CD8-positive, alpha-beta memory T cell (primary cell): ENCODE results near the gene LRRC14B. TPM values are rescaled to one million over a fixed set of nuclear protein-coding genes. Genes with fewer than 3 reads are reported as not detected.
A peak's percentile ranks its signal among the peaks of the same experiment; 100 is the strongest.
"Not testable (repeated sequence)": the region's sequence is repeated elsewhere in the genome, so short reads cannot be mapped to it uniquely, and the experiment has no call there.

Source experiments
- CTCF ChIA-PET: fragments of 350-600 bp; sonication (Branson Sonifier 250); formaldehyde crosslinking; loops from one replicate; lab custom pipeline; 2021; ENCODE audit warnings: antibody characterized with exemption; lab: Charles Lee
- POLR2A ChIA-PET: fragments of 350-600 bp; sonication (Branson Sonifier 250); formaldehyde crosslinking; loops from one replicate; lab custom pipeline; 2021; ENCODE audit warnings: antibody characterized with exemption; lab: Charles Lee
- DNase-seq, 5 donors: peaks; one replicate each; pipeline versions ENCODE4 v3.0.0 to v3.0.0-alpha.2; 2020 to 2022; ENCODE audit warnings: mixed read lengths in 1 of 5
- H3K27ac ChIP-seq: one replicate; pipeline ENCODE4 v1.7.0; 2013; ENCODE audit warnings: low read depth, mild to moderate bottlenecking, low read length, moderate library complexity
- H3K27me3 ChIP-seq: 2 replicates; pipeline ENCODE4 v1.7.0; 2013; ENCODE audit warnings: low read length, mild to moderate bottlenecking; ENCODE audit not compliant: insufficient read depth, poor library complexity, severe bottlenecking
- H3K36me3 ChIP-seq: 2 replicates; pipeline ENCODE4 v1.7.0; 2013; ENCODE audit warnings: mild to moderate bottlenecking, low read length, moderate library complexity; ENCODE audit not compliant: insufficient read depth
- H3K4me1 ChIP-seq: 2 replicates; pipeline ENCODE4 v1.7.0; 2013; ENCODE audit warnings: mild to moderate bottlenecking, low read length, moderate library complexity; ENCODE audit not compliant: insufficient read depth
- H3K4me3 ChIP-seq: 2 replicates; pipeline ENCODE4 v1.7.0; 2013; ENCODE audit warnings: mild to moderate bottlenecking, low read length
- H3K9me3 ChIP-seq: 2 replicates; pipeline ENCODE4 v1.7.0; 2013; ENCODE audit warnings: mild to moderate bottlenecking, low read length
- H3K27ac Mint-ChIP-seq, 8 donors: one replicate each; pipeline ENCODE4 v1.8.0; 2020 to 2021; ENCODE audit warnings: mixed read lengths in 8 of 8, mild to moderate bottlenecking in 6 of 8, inconsistent platforms in 3 of 8, moderate library complexity in 3 of 8
- H3K27me3 Mint-ChIP-seq, 2 donors: one replicate each; pipeline ENCODE4 v1.8.0; 2020 to 2021; ENCODE audit warnings: mixed read lengths in 2 of 2, mild to moderate bottlenecking in 1 of 2, moderate library complexity in 1 of 2
- H3K36me3 Mint-ChIP-seq, 3 donors: one replicate each; pipeline ENCODE4 v1.8.0; 2020 to 2021; ENCODE audit warnings: mixed read lengths in 3 of 3, inconsistent platforms in 1 of 3, mild to moderate bottlenecking in 1 of 3
- H3K4me1 Mint-ChIP-seq, 3 donors: one replicate each; pipeline ENCODE4 v1.8.0; 2020 to 2021; ENCODE audit warnings: mixed read lengths in 3 of 3, inconsistent platforms in 1 of 3, mild to moderate bottlenecking in 1 of 3
- H3K4me3 Mint-ChIP-seq, 7 donors: one replicate each; pipeline ENCODE4 v1.8.0; 2020 to 2021; ENCODE audit warnings: mixed read lengths in 7 of 7, mild to moderate bottlenecking in 6 of 7, moderate library complexity in 4 of 7, inconsistent platforms in 2 of 7
- H3K9me3 Mint-ChIP-seq, 5 donors: one replicate each; pipeline ENCODE4 v1.8.0; 2020 to 2022; ENCODE audit warnings: mixed read lengths in 5 of 5, mild to moderate bottlenecking in 3 of 5, moderate library complexity in 2 of 5, inconsistent platforms in 1 of 5
- polyA plus RNA-seq: library from polyadenylated mRNA; unstranded; fragments of 300-500 nt; fragmentation: Illumina TruSeq; gene quantifications from one replicate; pipeline ENCODE4 v1.2.3, GENCODE V29; 2021
- total RNA-seq, 2 experiments: library from RNA; stranded (reverse); gene quantifications; one replicate each; pipeline ENCODE4 v1.2.3, GENCODE V29; 2021

Gene LRRC14B
- total and polyA plus RNA-seq, 3 experiments from 2014 or later = not detected

DNA sequence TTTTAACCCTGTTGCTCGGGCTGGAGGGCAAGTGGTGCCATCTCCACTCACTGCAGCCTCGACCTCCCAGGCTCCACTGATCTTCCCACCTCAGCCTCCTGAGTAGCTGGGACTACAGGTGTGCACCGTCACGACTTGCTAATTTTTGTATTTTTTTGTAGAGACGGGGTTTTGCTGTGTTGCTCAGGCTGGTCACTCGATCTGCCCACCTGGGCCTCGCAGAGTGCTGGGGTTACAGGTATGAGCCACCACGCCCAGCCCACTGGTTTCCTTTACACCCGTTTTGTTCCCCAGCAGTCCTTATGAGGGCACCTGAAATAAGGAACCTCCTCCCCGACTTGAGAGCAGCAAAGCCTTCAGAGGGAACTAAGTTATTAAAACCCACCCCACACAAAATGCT is 24.8 kb downstream of the LRRC14B start:
- H3K4me3 ChIP-seq, DNase-seq, H3K27me3 Mint-ChIP-seq, CTCF ChIA-PET, H3K27me3 ChIP-seq, H3K36me3 ChIP-seq, H3K9me3 Mint-ChIP-seq, H3K27ac ChIP-seq, H3K4me1 ChIP-seq, H3K9me3 ChIP-seq, POLR2A ChIA-PET: not testable (repeated sequence)
- Mint-ChIP-seq H3K4me1 (peaks cover 34 to 49% (median 47%) of the 10 kb centered on the region in 3 donors), H3K36me3 (peaks cover 0 to 37% (median 0%) of the 10 kb centered on the region in 3 donors), H3K4me3 (peak overlapping the region in 3 of 7 donors; percentile 25 to 82 (median 77)), H3K27ac (peak overlapping the region in 2 of 8 donors; percentile 36 to 66)

DNA sequence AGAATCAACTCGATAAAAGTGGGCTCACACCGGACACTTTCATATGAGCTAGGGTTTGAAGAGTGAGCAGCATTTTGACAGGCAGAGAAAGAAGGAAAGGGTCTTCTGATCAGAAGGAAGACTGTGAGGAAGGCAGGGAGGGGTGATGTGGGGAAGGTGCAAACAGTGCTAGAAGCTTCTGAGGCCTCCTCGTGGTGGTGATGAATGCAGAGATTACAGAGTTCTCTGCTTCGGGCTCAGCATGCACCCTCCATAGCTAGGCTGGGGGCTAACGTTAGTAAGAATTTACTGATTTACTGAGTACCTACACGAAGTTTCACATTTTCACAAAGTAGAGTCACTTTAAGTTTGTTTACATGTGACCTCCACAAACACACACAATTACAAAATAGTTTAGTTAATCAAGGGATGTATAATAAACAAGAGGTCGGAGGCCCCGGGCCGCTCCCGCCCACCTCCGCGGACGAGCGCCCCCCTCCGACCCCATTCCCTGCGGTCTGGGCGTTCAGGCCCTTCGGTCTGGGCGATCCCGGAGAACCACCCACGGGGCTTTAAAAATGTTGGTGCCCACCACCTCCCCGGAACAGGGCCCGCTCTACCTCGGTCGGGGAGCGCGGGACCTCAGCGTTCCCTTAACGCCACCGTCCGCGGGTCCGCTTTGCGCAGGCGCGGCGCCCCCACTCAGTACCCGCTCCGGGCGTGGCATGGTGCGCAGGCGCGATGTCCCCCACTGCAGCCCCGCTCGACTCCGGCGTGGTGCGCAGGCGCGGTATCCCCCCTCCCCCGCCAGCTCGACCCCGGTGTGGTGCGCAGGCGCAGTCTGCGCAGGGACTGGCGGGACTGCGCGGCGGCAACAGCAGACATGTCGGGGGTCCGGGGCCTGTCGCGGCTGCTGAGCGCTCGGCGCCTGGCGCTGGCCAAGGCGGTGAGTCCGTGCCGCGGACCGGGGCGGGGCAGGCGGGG is 26.5 kb downstream of the LRRC14B start, which contains the start of the genes CCDC127 and SDHA:
Gene CCDC127 (minus strand): TSS at position 660 of the 963 bp plus-strand sequence. CDS start 1,304 bp downstream, outside the sequence.
Gene SDHA (plus strand): TSS at position 827 of the 963 bp plus-strand sequence. CDS start 36 bp downstream, at position 863.
- not testable (repeated sequence) for H3K27me3 ChIP-seq, H3K27me3 Mint-ChIP-seq, H3K36me3 ChIP-seq, H3K9me3 Mint-ChIP-seq, H3K9me3 ChIP-seq
- Mint-ChIP-seq H3K4me3 (peak within 1 kb of the TSS; percentile 94 to 98 (median 97)), H3K4me1 (peaks cover 46 to 63% (median 62%) of the 10 kb centered on the region in 3 donors), H3K27ac (peak within 1 kb of the TSS; percentile 94 to 100 (median 96)), H3K36me3 (peaks cover 0 to 41% (median 0%) of the 10 kb centered on the region in 3 donors)
- Histone ChIP-seq H3K4me1 (peaks cover 17% of the 10 kb centered on the region), H3K27ac (peak within 1 kb of the TSS; percentile 73), H3K4me3 (peak within 1 kb of the TSS; percentile 79)
- POLR2A ChIA-PET = interaction anchor here (0.6 to 3.1 kb wide), 4 partner anchors 29 to 119 kb away, joined by 4 to 28 read pairs (median 6); partner anchors contain the start of gene PDCD6
- CTCF ChIA-PET = interaction anchor here (0.6 to 1.5 kb wide), 3 partner anchors 29 to 229 kb away, joined by 3 to 10 read pairs (median 3); no protein-coding TSS in a partner anchor
- peak; percentile 98 to 99 (median 99) for DNase-seq

DNA sequence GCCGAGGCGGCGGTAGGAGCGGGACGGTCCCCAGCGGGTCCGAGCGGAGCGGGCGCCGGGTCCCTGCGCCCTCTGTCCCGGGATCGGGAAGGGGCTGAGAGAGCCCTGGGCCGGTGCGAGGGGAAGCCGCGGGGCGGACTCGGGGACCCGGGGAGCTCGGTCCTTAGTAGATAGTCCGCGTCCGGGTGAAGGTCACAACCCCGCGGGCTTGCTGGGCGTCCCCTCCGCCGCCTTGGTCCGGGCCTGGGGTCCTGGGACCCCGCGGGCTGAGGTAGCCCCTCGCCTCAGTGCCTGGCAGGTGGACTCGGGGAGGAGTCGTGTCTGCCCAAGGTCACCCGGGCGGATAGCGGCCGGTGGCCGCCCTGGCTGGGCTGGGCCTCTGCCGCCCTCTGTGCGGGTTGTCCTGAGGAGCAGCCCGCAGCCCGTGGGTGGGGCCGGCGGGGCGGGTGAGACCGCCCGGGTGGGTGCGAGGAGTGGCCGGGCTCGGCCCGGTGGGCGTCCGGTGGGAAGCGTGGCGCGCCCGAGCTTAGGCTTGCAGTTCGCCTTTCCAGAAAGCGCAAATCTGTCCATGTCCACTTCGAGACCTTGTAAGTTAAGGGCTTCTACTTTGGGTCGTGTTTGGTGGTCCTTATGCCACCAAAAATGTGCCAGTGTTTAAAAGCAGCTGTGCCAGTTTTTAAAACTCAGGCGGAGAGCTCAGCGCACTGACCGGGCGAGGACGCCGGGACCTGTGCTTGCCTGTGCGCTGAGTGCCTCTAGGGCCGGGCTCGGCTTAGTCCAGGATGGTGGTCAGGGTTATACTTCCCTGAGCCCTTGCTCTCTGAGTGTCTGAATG is 27.4 kb downstream of the LRRC14B start:
- peaks cover 52 to 69% (median 68%) of the 10 kb centered on the region in 3 donors for H3K4me1 Mint-ChIP-seq
- peaks cover 0 to 44% (median 0%) of the 10 kb centered on the region in 3 donors for H3K36me3 Mint-ChIP-seq
- Histone ChIP-seq H3K4me1 (peaks cover 17% of the 10 kb centered on the region), H3K9me3 (no peaks in the 10 kb centered on the region), H3K27ac (peak overlapping the region; percentile 73), H3K36me3 (no peaks in the 10 kb centered on the region), H3K4me3 (peak overlapping the region; percentile 79), H3K27me3 (no peaks in the 10 kb centered on the region)
- H3K27ac Mint-ChIP-seq = peak overlapping the region; percentile 94 to 100 (median 96)
- peaks cover 0 to 1% of the 10 kb centered on the region in 2 donors for H3K27me3 Mint-ChIP-seq
- peaks cover 0 to 2% (median 0%) of the 10 kb centered on the region in 5 donors for H3K9me3 Mint-ChIP-seq
- peak in 3 of 5 donors; percentile 8 to 15 (median 15) for DNase-seq
- H3K4me3 Mint-ChIP-seq = peak overlapping the region; percentile 94 to 98 (median 97)
- ChIA-PET POLR2A (interaction anchor here (1.2 to 3.1 kb wide), 3 partner anchors 27 to 53 kb away, joined by 4 to 28 read pairs (median 5); partner anchors contain the start of genes LRRC14B and PDCD6), CTCF (interaction anchor here (0.6 to 1.6 kb wide), 4 partner anchors 14 to 228 kb away, joined by 3 to 10 read pairs (median 4); no protein-coding TSS in a partner anchor)

DNA sequence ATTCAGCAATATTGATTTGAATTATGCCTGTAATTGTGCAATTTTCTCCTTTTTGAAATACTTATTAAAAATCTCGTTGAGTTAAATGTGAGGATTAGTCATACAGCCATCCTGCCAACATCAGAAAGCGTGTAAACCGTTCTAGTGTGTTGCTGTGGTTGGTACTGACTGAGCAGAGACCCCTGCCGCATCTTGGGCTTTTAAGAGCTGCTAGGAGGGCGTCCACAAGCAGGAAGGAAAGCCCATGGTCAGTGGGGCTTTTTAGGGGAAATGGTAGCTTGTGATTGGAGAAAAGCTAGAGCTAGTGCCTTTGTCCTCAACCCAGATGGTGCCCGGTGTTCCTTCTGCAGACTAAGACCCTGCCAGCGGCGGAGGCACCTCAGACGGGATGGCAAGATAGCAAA is 28.2 kb downstream of the LRRC14B start:
- Histone ChIP-seq H3K4me3 (peak overlapping the region; percentile 79), H3K9me3 (no peaks in the 10 kb centered on the region), H3K4me1 (peaks cover 17% of the 10 kb centered on the region), H3K27ac (peak overlapping the region; percentile 73), H3K27me3 (no peaks in the 10 kb centered on the region), H3K36me3 (peaks cover under 1% of the 10 kb centered on the region)
- Mint-ChIP-seq H3K4me3 (peak overlapping the region; percentile 94 to 98 (median 97)), H3K27me3 (peaks cover 0 to 1% of the 10 kb centered on the region in 2 donors), H3K9me3 (peaks cover 0 to 2% (median 0%) of the 10 kb centered on the region in 5 donors), H3K27ac (peak overlapping the region; percentile 94 to 100 (median 96)), H3K4me1 (peaks cover 44 to 62% (median 61%) of the 10 kb centered on the region in 3 donors), H3K36me3 (peaks cover 0 to 45% (median 0%) of the 10 kb centered on the region in 3 donors)
- CTCF ChIA-PET = interaction anchor here (1.1 to 1.6 kb wide), 3 partner anchors 13 to 31 kb away, joined by 3 to 10 read pairs (median 5); no protein-coding TSS in a partner anchor
- POLR2A ChIA-PET = interaction anchor here (1.2 to 3.1 kb wide), 3 partner anchors 28 to 52 kb away, joined by 4 to 28 read pairs (median 5); partner anchors contain the start of genes LRRC14B and PDCD6
- peak in 2 of 5 donors; percentile 18 to 34 for DNase-seq

DNA sequence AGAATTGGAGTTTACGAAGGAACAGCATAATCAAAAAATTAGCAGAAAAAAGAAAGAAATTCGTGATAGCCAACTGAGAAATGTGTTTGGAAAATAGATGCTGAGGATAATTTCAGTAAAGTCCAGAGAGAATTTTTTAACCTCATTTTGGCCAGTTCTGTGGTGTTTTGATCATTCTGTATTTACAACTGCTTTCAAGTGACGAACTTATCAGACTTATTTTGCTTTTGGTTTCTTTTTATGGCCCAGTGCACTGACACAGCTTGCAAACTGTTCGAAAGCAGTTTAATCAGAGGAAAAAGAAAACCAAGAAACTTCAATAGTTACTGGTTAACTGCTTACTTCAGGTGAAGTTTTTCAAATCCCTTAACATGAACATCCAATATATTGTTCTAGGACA is 28.7 kb downstream of the LRRC14B start:
- Mint-ChIP-seq H3K36me3 (peaks cover 0 to 49% (median 0%) of the 10 kb centered on the region in 3 donors), H3K9me3 (peaks cover 0 to 2% (median 0%) of the 10 kb centered on the region in 5 donors), H3K4me1 (peaks cover 41 to 58% (median 56%) of the 10 kb centered on the region in 3 donors), H3K27me3 (peaks cover 0 to 1% of the 10 kb centered on the region in 2 donors), H3K27ac (peak overlapping the region; percentile 94 to 100 (median 96)), H3K4me3 (peak overlapping the region; percentile 94 to 98 (median 97))
- H3K36me3 ChIP-seq = peaks cover 6% of the 10 kb centered on the region
- H3K27ac ChIP-seq = peak overlapping the region; percentile 73
- peak overlapping the region; percentile 79 for H3K4me3 ChIP-seq
- POLR2A ChIA-PET = interaction anchor here (1.2 to 3.1 kb wide), 2 partner anchors 29 to 51 kb away, joined by 4 to 28 read pairs; partner anchors contain the start of genes LRRC14B and PDCD6
- no peaks in the 10 kb centered on the region for H3K9me3 ChIP-seq
- CTCF ChIA-PET = interaction anchor here (1.1 to 1.6 kb wide), 2 partner anchors 12 to 31 kb away, joined by 3 to 5 read pairs; no protein-coding TSS in a partner anchor
- DNase-seq = peak in 2 of 5 donors; percentile 38 to 43
- peaks cover 17% of the 10 kb centered on the region for H3K4me1 ChIP-seq
- no peaks in the 10 kb centered on the region for H3K27me3 ChIP-seq

DNA sequence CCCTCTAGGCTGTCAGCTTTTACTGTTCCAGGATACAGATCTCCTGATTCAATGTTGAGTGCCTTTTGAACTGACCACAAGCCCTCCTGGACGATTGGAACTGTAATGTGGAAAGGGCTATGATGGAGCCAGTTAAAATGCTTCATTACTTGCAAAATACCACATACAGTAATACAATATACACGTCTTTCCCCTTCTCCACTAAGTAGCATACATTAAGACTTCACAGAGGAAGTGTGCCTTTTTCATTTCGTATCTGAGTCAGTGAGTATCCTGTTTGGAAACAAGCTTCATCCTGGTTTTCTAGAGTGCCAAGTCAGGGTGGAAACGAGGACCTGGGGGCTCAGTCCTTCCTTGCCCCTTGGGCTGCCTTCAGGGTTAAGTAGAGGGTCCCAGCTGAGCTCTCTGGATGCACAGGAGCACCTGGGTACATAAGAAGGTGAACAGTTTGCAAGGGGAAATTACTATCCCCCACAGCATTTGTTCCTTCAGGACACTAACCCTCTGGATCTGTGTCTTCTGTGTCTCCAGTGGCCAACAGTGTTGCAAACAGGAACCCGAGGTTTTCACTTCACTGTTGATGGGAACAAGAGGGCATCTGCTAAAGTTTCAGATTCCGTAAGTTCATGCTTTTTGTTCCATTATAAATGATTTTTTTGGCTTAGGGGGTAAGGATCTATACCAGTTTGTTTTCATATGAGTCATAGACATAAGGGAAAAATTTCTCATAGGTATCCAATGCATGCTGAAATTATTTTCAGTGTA is 31.8 kb downstream of the LRRC14B start:
- H3K9me3 Mint-ChIP-seq, H3K27me3 ChIP-seq, H3K27me3 Mint-ChIP-seq, DNase-seq, H3K4me3 ChIP-seq, H3K9me3 ChIP-seq, POLR2A ChIA-PET, H3K27ac ChIP-seq, CTCF ChIA-PET: not testable (repeated sequence)
- Mint-ChIP-seq H3K27ac (peak overlapping the region in 6 of 8 donors; percentile 13 to 77 (median 39)), H3K4me1 (peaks cover 29 to 40% (median 37%) of the 10 kb centered on the region in 3 donors), H3K4me3 (peak overlapping the region in 1 of 7 donors; percentile 39), H3K36me3 (peaks cover 11 to 67% (median 12%) of the 10 kb centered on the region in 3 donors)
- peaks cover 17% of the 10 kb centered on the region for H3K4me1 ChIP-seq
- H3K36me3 ChIP-seq = peaks cover 20% of the 10 kb centered on the region
